NCI-H2171 treated with DMSO at 0.1 percent for 48 hours (cell line): ENCODE results near the gene GRIA1.

ENCODE experiments used
- DNase-seq: peaks from one replicate; lab custom pipeline; 2025; lab: John Stamatoyannopoulos, UW

Gene GRIA1

DNA sequence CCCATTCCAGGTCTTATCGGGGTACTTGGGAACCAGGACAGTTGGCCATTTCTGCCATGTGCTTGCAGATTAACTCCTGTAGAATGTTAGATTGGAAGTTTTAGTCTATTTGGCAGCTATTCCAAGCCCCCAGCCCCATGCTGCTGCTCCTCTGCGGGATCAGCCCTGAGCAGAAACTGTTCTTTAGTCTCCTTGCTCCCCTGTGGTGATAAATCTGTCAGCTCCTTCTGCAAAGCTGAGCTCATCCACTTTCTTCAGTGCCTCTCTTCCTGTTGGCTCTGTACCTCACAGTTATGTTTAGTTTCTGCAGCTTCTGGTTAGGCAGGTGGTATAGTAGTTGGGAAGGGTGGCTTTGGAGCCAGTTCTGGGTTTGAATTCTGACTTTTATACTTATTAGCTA is 170.4 kb downstream of the GRIA1 start:
- DNase-seq, result peak; percentile 39

DNA sequence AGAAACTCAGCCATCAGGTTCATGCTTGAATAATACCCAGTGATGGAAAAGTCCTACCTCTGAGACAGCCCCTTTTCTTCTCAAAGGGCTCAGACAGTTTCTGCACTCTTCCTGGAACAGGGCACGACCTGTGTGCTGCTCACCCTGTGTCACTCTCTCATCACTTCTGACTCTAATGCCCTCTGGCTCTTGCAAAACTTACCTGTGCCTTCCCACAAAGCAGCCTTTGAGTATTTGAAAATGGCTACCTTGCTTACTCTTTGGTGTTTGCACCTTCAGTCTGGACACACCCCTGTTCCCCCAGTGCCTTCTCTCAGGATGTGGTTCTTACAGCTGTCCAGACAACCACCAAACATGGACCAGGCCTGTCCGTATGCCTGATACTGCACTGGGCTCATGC is 171.4 kb downstream of the GRIA1 start:
- DNase-seq, result no peak

GRCh38 chr5:153670101-153670500 is 179.6 kb downstream of the GRIA1 start:
- no peak for DNase-seq

DNA sequence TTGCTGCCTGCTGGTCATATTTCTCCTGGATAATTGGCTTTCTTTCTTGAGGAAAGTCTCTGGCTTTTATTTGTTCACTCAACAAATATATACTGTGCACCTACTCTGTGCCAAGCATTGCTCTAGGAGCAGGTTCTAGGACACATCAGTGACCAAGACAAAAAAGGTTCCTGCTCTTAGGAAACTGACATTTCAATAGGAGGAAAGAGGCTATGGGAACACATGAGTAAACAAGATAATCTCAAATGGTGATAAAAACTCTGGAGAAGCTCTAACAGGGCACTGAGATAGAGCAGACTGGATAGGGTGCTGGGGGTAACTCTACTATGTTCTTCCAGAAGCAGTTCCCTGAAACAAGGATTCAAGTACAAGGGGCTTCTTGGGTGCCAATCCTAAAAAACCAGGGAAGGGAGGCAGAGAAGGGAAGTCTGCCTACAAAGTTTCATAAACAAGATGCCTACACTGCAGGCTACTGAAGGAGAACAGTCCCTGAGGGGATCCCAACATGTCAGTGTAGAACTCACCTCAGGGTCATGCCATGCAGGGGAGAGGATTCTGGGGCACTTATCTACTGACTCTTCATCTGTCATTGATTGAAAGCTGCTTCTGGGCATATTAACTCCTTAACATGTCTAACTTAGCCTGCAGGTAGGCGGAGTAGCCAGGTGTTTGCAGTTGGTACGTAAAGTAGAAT is 181.3 kb downstream of the GRIA1 start:
- DNase-seq, result no peak

GRCh38 chr5:153672347-153673090 is 182.0 kb downstream of the GRIA1 start:
- no peak for DNase-seq

DNA sequence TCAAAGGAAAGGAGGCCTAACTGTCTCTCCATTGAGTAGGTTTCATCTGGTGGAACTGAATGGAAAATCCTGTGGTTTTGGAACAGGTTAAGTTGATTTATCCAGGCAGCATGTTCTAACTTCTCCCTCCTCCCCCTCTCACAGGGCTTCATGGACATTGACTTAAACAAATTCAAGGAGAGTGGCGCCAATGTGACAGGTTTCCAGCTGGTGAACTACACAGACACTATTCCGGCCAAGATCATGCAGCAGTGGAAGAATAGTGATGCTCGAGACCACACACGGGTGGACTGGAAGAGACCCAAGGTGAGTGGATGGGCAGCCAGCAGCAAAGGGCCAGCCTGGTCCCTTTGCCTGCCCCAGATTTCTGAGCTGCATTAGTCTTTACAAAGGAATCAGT is 183.9 kb downstream of the GRIA1 start:
- DNase-seq, result no peak

DNA sequence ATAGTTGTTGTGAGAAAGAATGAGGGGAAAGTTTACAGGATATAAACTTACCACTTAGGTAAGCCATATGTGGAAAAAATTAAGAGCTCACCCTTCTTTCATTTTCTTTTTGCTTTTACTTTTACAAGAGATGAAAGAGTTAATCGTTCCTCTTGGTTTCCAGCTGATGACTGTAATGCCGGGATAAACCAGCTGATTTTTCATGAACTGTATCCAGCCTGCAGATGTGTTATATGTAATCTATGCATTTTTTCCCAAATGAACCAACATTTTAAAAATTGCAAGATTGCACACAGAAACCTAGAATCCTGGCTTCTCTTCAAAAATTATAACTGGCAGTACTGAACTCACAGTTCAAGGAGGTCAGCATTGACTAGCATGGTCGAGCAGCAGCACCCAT is 185.9 kb downstream of the GRIA1 start:
- DNase-seq, result no peak

- DNase-seq, result no peak
Observed at GRCh38 chr5:153676821-153677220, 186.4 kb downstream of the GRIA1 start.

- peak; percentile 5 for DNase-seq
Observed at GRCh38 chr5:153678617-153679329, 188.3 kb downstream of the GRIA1 start.

- DNase-seq, result no peak
Observed at GRCh38 chr5:153690236-153690635, 199.8 kb downstream of the GRIA1 start.

DNA sequence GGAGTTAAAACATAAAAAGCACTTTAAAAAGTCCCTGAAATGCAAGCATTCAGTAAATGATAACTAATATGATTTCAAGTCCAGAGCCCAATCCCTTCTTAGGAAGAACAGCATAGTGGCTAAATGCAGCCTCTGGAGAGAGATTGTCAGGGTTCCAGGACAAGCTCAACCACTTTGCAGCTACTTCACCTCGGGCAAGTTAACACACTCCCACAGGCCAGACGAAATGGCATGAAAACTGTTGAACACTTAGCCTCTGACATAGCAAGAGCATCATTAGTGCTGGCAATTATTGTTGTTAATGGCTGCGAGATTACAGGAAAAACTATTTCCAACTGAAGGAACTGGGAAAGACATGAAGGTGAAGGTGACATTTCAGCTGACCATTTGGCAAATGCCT is 205.8 kb downstream of the GRIA1 start:
- DNase-seq, result no peak

DNA sequence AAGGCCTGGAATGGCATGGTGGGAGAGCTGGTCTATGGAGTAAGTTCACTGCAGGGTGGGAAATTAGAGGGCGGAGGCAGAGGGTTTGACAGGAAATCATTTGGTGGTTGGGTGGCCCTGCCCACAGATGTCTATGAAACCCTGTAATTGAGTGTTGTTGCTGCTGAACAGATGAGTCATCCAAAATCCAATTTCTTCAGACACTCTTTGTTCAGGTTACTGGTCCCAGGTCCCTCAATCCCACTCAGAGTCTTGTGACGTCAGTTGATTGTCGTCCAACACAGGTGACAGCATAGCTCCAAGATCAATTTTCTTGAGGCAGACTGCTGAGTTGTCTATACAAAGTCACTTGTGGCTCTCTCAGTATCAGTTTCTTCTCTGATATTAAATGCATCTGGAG is 208.6 kb downstream of the GRIA1 start:
- no peak for DNase-seq

GRCh38 chr5:153700940-153701339 is 210.5 kb downstream of the GRIA1 start:
- DNase-seq, result no peak

DNA sequence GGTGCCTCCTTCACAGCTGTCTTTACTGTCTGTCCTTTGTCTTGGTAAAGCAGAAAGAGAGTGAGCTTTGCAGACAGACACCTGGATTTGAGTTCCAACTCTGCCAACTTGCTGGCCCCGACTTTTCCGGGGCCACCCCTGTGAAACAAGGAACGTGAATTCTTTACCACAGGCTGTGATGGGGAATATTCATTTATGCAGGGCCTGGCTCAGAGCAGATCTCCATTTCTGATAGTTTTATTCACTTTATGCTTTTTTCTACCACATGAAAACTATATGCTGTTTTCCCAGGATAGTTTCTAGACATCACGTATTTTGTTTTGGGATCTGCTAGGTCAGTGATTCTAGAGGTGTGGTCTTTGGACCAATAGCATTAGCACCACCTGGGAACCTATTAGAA is 211.8 kb downstream of the GRIA1 start:
- DNase-seq, result no peak

- no peak for DNase-seq
Observed at GRCh38 chr5:153704110-153704509, 213.6 kb downstream of the GRIA1 start.

DNA sequence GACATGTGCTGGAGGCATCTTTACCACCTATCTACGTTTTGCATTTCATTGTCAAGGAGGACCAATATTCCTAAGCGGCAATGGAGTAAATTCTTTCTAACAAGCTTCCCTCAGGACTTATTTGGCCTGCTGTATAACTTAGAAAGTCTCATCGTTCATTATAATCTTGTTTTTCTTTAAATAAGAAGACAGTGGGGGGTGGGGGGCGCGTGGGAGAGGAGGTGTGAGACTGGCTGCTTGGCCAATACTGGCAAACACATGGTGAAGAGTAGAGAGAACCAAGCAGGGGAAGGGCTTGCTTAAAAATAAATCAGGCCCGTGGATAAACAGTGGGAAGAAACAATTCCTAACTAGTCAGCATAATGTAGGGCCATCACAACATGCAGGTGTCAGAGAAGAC is 217.2 kb downstream of the GRIA1 start:
- DNase-seq, result no peak

DNA sequence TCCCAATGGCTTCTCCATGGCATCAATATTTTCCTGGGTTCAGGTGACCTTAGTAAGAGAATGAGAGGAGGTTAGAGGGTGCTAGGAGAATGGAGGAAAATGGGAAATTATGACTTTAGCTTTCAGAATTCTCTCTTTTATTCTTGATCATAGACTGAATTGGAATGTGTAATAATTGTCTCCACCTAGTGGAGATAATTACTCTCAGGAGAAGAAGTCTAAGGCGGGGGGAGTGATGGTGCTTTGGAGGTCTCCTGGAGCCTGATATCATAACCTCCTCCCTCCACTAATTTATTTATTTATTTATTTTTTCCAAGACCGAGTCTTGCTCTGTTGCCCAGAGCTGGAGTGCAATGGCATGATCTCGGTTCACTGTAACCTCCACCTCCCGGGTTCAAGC is 221.3 kb downstream of the GRIA1 start:
- DNase-seq, result no peak

DNA sequence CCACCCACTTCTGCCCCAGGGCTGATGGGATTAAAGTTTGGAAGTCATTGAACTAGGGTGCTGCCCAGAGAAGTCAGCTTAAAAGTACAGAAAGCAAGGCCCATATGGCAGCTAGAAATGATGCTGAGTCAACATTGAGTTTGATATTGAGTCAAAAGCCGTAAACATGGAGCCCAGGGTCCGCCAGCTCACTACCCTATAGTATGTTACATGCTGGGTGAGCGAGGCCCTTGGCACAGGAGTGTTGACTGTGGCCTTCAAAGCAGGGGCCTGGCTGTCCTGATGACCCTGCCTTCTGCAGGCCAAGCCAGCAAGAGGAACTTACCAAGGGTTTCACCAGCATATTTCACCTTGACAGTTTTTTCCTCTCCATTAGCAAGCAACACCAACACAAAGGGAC is 222.5 kb downstream of the GRIA1 start:
- no peak for DNase-seq

DNA sequence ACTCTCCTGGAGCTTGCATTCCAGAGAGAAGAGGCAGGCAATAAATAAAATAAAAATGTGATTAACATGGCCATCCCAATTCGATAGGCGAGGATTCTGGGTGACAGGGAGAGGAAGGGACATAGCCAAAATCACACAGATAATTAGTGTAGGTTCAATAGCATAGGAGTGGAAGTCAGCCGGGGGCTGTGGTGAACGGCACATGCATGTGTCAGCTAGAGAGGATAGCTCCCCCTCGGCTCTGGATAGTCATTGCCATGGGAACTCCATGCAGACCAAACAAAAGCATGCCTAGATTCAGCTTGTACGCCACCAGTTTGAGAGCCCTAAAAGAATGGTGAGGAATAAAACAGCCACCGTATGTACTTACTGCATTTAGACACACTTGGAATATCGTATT is 223.5 kb downstream of the GRIA1 start:
- DNase-seq, result no peak

DNA sequence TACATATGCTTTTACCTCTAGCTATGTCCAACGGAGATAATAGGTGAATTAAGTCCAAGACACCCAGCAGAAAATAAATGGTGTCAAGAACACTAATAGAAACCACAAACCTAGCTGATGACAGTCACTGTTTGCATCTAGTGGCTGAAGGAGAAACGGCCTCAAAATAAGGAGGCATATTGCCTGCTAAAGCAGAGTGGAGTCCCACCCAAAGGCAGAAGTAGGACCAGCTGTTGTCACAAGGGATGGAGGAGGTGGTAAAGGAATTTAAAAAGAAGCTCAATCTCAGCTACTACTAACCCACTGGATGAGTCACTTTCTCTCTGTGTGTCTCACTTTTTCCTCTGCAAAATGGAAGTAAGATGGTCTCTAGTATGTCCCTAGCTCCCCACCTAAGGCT is 224.3 kb downstream of the GRIA1 start:
- no peak for DNase-seq

DNA sequence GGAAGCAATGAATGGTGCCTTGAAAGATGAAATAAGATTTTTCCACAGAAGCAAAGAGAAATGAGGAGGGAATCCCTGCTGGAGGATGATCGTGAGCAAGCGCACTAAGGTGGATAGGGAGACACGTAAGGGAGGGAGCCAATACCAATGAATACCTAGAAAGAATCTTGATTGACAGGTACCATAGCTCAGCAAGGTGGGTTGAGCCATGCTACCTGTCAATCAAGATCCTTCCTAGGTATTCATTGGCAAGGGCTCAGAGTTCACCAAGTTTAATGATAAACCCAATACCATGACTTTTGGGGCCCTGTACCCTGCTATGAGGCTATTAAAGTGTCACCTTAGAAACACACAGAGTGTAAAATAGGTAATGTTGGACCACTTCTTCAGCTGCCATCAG is 226.8 kb downstream of the GRIA1 start:
- no peak for DNase-seq

DNA sequence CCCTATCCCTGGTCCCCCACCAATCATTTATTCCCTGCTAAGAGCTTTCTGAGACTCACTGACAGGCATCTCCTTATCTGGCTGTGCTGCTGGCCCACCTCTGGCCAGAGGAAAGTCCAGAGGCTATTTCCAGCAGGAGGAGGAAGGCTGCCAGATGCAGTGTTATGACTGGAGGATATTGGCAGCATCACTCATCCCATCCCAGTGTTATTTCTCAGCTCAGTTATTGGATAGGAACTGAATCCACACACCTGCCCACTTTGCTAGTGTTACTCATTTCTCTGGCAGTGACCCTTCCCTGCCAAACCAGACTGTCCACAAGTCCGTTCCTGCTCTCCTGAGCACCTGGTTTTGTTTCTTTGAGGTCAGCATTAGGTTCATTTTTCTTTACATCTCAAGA is 228.2 kb downstream of the GRIA1 start:
- DNase-seq, result no peak

GRCh38 chr5:153719324-153719723 is 228.9 kb downstream of the GRIA1 start:
- DNase-seq, result no peak
